Activated T-cell treated with anti-CD3 and anti-CD28 coated beads, Interleukin-2, amount 50 U/mL, for 4 hours (primary cell): ENCODE data around the gene KCNN4. TPM values are rescaled to one million over a fixed set of nuclear protein-coding genes. Genes with fewer than 3 reads are reported as not detected.

Experiments
- ATAC-seq, 2 donors: fragments of 200-7000 bp; cut with Tn5 transposase; one replicate each; pipeline ENCODE4 v1.10.0; 2021
- DNase-seq: peaks from one replicate; pipeline ENCODE4 v3.0.0-alpha.2; 2020
- H3K27me3 Mint-ChIP-seq: one replicate; pipeline ENCODE4 v1.8.0; 2021; ENCODE audit warnings: low read depth, mixed read lengths
- H3K36me3 Mint-ChIP-seq: one replicate; pipeline ENCODE4 v1.8.0; 2022; ENCODE audit warnings: mixed read lengths; ENCODE audit not compliant: insufficient read depth
- H3K4me1 Mint-ChIP-seq: one replicate; pipeline ENCODE4 v1.8.0; 2021; ENCODE audit warnings: low read depth, mixed read lengths
- H3K4me3 Mint-ChIP-seq: one replicate; pipeline ENCODE4 v1.8.0; 2021; ENCODE audit warnings: mild to moderate bottlenecking, moderate library complexity, mixed read lengths
- H3K9me3 Mint-ChIP-seq: one replicate; pipeline ENCODE4 v1.8.0; 2021; ENCODE audit warnings: mixed read lengths
- total RNA-seq, 3 donors: library from RNA; stranded (reverse); gene quantifications; one replicate each; pipeline ENCODE4 v1.2.1, GENCODE V29; 2021

Gene KCNN4
- total RNA-seq, 3 donors from 2014 or later: 90.6 to 123 (median 94.7) TPM

- Mint-ChIP-seq H3K36me3 (peaks cover 55% of the 10 kb centered on the region), H3K27me3 (no peaks in the 10 kb centered on the region), H3K4me3 (no peak overlapping the region), H3K4me1 (peaks cover 2% of the 10 kb centered on the region), H3K9me3 (no peaks in the 10 kb centered on the region)
- DNase-seq: no peak
- ATAC-seq: no peak
Measured at GRCh38 chr19:43738780-43739211, 42.0 kb downstream of the KCNN4 start.

GRCh38 chr19:43735957-43736356 is 44.8 kb downstream of the KCNN4 start:
- H3K36me3 Mint-ChIP-seq: peaks cover 62% of the 10 kb centered on the region
- no peak overlapping the region for H3K4me3 Mint-ChIP-seq

DNA sequence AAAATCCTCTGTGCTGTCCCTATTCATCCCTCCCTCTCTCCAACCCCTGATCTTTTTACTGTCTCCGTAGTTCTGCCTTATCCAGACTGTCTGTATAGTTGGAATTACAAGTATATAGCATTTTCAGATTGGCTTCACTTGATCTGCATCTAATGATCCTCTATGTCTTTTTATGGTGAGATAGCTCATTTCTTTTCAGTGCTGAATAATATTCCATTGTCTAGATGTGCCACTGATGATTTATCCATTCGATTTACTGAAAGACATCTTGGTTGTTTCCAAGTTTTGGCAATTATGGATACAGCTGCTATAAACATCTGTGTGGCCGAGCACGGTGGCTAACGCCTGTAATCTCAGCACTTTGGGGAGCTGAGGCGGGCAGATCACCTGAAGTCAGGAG is 45.8 kb downstream of the KCNN4 start:
- peaks cover 57% of the 10 kb centered on the region for H3K36me3 Mint-ChIP-seq
- H3K4me3 Mint-ChIP-seq: no peak overlapping the region
- no peak for ATAC-seq
- no peaks in the 10 kb centered on the region for H3K9me3 Mint-ChIP-seq
- DNase-seq: no peak
- H3K27me3 Mint-ChIP-seq: no peaks in the 10 kb centered on the region
- H3K4me1 Mint-ChIP-seq: peaks cover 2% of the 10 kb centered on the region

More at GRCh38 chr19:43735957-43736356, 44.8 kb downstream of the KCNN4 start:
- no peak for ATAC-seq
- no peaks in the 10 kb centered on the region for H3K27me3 Mint-ChIP-seq
- H3K4me1 Mint-ChIP-seq: peaks cover 2% of the 10 kb centered on the region
- no peak for DNase-seq
- H3K9me3 Mint-ChIP-seq: no peaks in the 10 kb centered on the region

- no peaks in the 10 kb centered on the region for H3K9me3 Mint-ChIP-seq
- no peaks in the 10 kb centered on the region for H3K27me3 Mint-ChIP-seq
- peaks cover 46% of the 10 kb centered on the region for H3K36me3 Mint-ChIP-seq
- H3K4me3 Mint-ChIP-seq: no peak overlapping the region
- ATAC-seq (no peak), DNase-seq (no peak)
- H3K4me1 Mint-ChIP-seq: no peaks in the 10 kb centered on the region
Measured at GRCh38 chr19:43731846-43732245, 48.9 kb downstream of the KCNN4 start.

DNA sequence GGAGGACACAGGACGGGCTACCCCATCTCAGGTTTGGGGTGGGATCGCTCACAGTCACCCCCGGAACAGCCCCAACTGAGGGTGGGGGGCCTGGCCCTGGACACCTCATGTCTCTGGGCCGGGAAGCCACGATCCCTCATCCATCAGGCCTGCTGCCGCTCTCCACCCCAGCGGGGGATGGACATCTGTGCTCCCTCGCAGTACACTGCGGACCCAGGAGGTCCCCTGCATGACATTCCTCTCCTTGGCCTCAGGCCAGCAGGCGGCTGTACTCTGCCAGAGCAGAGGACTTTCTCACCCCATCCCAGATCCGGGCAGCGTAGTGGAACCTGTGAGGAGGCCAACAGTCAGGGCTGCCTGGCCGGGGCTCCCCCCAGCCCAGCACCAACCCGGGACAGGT is 49.4 kb downstream of the KCNN4 start:
- Mint-ChIP-seq H3K9me3 (no peaks in the 10 kb centered on the region), H3K4me3 (no peak overlapping the region), H3K4me1 (no peaks in the 10 kb centered on the region), H3K36me3 (peaks cover 43% of the 10 kb centered on the region), H3K27me3 (no peaks in the 10 kb centered on the region)
- DNase-seq (no peak), ATAC-seq (no peak)

DNA sequence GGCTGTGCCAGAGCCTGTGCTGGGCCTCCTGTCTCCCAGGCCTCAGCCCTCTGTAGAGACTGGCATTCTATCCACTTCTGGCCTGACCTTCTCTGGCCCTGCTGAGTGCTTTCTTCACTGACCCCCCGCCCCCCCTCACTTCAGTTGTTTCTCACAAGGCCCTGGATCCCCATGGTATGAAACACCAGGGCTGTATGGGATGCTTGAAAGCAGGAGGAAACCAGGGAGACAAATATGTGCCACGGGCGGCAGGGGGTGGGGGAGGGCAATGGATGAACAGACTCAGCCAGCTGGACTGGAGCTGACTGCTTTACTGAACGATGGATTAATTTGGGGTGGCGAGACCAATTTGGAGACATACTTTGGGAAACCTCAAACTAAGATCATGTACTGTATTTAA is 50.9 kb downstream of the KCNN4 start:
- H3K4me1 Mint-ChIP-seq: peaks cover 5% of the 10 kb centered on the region
- peaks cover 35% of the 10 kb centered on the region for H3K36me3 Mint-ChIP-seq
- no peaks in the 10 kb centered on the region for H3K9me3 Mint-ChIP-seq
- DNase-seq: no peak
- no peak overlapping the region for H3K4me3 Mint-ChIP-seq
- ATAC-seq: no peak
- H3K27me3 Mint-ChIP-seq: no peaks in the 10 kb centered on the region

DNA sequence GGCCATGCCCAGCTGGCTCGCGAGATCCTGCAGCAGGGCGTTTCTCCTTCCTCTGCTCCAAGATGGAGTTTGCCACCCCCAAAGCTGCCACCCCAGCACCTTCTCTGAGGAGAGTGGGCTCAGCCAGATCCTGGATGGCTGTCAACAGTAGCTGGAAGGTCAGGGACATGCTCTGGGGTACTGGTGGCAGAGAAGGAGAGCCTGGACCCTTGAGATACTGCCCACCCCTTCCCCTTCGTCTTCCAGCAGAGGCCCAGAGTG is 53.2 kb downstream of the KCNN4 start:
- H3K27me3 Mint-ChIP-seq: no peaks in the 10 kb centered on the region
- H3K4me1 Mint-ChIP-seq: peaks cover 5% of the 10 kb centered on the region
- H3K9me3 Mint-ChIP-seq: no peaks in the 10 kb centered on the region
- DNase-seq (no peak), ATAC-seq (no peak)
- H3K36me3 Mint-ChIP-seq: peaks cover 23% of the 10 kb centered on the region
- H3K4me3 Mint-ChIP-seq: no peak overlapping the region

DNA sequence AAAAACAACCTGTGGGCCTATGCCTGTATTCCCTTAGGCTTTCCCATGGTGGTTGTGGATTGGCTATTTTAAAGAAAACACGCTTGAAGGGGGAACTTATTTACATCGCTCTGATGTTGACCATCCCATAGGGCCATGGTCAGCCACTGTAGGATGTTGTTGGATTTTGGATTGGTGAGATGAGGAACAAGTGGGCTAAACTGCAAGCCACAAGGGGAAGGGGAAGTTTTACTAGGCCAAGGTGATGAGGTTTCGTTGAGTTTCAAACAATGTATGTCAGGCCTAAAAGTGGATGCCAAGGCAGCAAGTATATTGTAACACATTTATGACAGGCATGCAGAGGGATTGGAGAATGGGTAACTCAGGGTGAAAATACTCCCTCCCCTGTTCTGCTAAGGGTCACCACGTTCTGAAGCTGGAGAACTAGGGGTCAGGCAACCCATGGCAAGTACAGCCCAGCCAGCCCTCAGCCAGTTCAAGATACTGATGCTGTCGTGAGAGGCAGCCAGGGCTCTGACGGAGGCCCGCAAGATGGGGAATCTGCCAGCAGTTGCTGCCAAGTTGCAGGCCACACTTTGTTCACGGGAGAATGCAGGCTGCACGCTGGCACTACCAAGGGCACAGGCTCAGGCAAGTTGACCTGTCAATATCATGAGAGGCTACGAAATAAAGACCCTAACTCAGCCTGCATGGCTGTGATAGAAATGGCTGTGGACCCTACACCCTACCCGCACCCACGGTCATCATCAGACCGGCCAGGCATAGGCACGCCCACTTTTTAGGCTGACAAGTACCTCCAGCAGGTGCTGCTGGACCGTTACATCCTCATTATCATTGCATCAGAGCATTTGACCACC is 53.8 kb downstream of the KCNN4 start:
- H3K4me1 Mint-ChIP-seq: peaks cover 5% of the 10 kb centered on the region
- no peak overlapping the region for H3K4me3 Mint-ChIP-seq
- peaks cover 18% of the 10 kb centered on the region for H3K36me3 Mint-ChIP-seq
- ATAC-seq (no peak), DNase-seq (no peak)
- H3K27me3 Mint-ChIP-seq: no peaks in the 10 kb centered on the region
- H3K9me3 Mint-ChIP-seq: no peaks in the 10 kb centered on the region

GRCh38 chr19:43725468-43725867 is 55.3 kb downstream of the KCNN4 start:
- no peak for DNase-seq
- H3K4me3 Mint-ChIP-seq: no peak overlapping the region

GRCh38 chr19:43724896-43725295 is 55.9 kb downstream of the KCNN4 start:
- no peaks in the 10 kb centered on the region for H3K27me3 Mint-ChIP-seq
- no peaks in the 10 kb centered on the region for H3K9me3 Mint-ChIP-seq
- no peak for DNase-seq
- no peak overlapping the region for H3K4me3 Mint-ChIP-seq
- peaks cover 9% of the 10 kb centered on the region for H3K36me3 Mint-ChIP-seq
- no peak for ATAC-seq
- peaks cover 5% of the 10 kb centered on the region for H3K4me1 Mint-ChIP-seq

More at GRCh38 chr19:43725468-43725867, 55.3 kb downstream of the KCNN4 start:
- Mint-ChIP-seq H3K9me3 (no peaks in the 10 kb centered on the region), H3K4me1 (peaks cover 5% of the 10 kb centered on the region), H3K27me3 (no peaks in the 10 kb centered on the region), H3K36me3 (peaks cover 13% of the 10 kb centered on the region)
- no peak for ATAC-seq

DNA sequence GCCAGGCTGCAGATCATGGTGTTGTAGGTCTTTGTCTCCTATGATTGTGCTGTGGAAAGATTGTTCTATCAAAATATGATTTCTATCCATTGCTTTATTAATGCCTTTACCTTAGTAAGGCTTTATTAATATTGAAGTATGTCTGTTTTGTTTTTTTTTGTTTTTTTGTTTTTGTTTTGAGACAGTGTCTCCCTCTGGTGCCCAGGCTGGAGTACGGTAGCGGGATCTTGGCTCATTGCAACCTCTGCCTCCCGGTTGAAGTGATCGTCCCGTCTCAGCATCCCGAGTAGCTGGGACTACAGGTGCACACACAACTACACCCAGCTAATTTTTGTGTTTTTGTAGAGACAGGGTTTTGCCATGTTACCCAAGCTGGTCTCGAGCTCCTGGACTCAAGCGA is 57.2 kb downstream of the KCNN4 start:
- no peak for ATAC-seq

DNA sequence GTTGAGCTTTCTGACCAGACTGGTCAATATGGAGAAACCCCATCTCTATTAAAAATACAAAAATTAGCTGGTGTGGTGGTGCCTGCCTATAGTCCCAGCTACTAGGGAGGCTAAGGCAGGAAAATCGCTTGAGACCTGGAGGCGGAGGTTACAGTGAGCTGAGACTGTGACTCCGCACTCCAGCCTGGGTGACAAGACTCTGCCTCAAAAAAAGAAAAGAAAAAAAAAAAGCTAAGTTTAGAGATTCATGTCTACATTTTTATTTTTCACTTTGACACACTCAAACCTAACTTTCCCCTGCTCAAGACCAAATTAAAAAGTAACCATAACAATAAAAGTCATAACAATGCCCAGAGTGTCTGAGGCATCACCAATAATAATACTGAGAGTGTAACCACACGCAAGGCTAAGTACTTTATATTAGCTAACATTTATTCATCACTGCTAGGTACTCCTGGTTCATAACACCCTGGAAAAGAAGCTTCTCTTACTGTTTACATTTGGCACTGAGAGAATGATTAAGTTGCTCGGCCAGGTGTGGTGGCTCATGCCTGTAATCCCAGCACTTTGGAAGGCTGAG is 59.2 kb downstream of the KCNN4 start:
- DNase-seq (no peak), ATAC-seq (no peak)
- H3K4me1 Mint-ChIP-seq: peaks cover 5% of the 10 kb centered on the region
- no peak overlapping the region for H3K4me3 Mint-ChIP-seq
- no peaks in the 10 kb centered on the region for H3K27me3 Mint-ChIP-seq
- H3K36me3 Mint-ChIP-seq: peaks cover under 1% of the 10 kb centered on the region
- no peaks in the 10 kb centered on the region for H3K9me3 Mint-ChIP-seq

More for the DNA sequence above, 57.2 kb downstream of the KCNN4 start:
- H3K4me1 Mint-ChIP-seq: peaks cover 5% of the 10 kb centered on the region
- H3K36me3 Mint-ChIP-seq: peaks cover 8% of the 10 kb centered on the region
- H3K27me3 Mint-ChIP-seq: no peaks in the 10 kb centered on the region
- no peak for DNase-seq
- H3K4me3 Mint-ChIP-seq: no peak overlapping the region
- H3K9me3 Mint-ChIP-seq: no peaks in the 10 kb centered on the region

GRCh38 chr19:43720936-43721335 is 59.8 kb downstream of the KCNN4 start:
- no peak for ATAC-seq
- DNase-seq: no peak
- peaks cover 5% of the 10 kb centered on the region for H3K4me1 Mint-ChIP-seq
- no peaks in the 10 kb centered on the region for H3K36me3 Mint-ChIP-seq
- H3K27me3 Mint-ChIP-seq: no peaks in the 10 kb centered on the region
- H3K9me3 Mint-ChIP-seq: no peaks in the 10 kb centered on the region
- H3K4me3 Mint-ChIP-seq: no peak overlapping the region

GRCh38 chr19:43719918-43720317 is 60.9 kb downstream of the KCNN4 start:
- Mint-ChIP-seq H3K9me3 (no peaks in the 10 kb centered on the region), H3K4me3 (no peak overlapping the region), H3K36me3 (no peaks in the 10 kb centered on the region), H3K27me3 (no peaks in the 10 kb centered on the region), H3K4me1 (no peaks in the 10 kb centered on the region)
- ATAC-seq (no peak), DNase-seq (no peak)

- no peak for DNase-seq
- no peak for ATAC-seq
- H3K27me3 Mint-ChIP-seq: peaks cover 2% of the 10 kb centered on the region
- no peaks in the 10 kb centered on the region for H3K4me1 Mint-ChIP-seq
- no peaks in the 10 kb centered on the region for H3K9me3 Mint-ChIP-seq
- H3K4me3 Mint-ChIP-seq: no peak overlapping the region
- no peaks in the 10 kb centered on the region for H3K36me3 Mint-ChIP-seq
Measured at GRCh38 chr19:43719378-43719868, 61.4 kb downstream of the KCNN4 start.
